B cell (primary cell): ENCODE measurements around the gene EPOP.

Source experiments
- EZH2 ChIP-seq: IDR thresholded peaks from 2 replicates; pipeline ENCODE4 v1.6.1; 2012; ENCODE audit warnings: borderline replicate concordance, low read depth, mild to moderate bottlenecking, moderate library complexity, low read length; ENCODE audit not compliant: insufficient read depth, poor library complexity, severe bottlenecking
- TF ChIP-seq, protein P1 (sequence below): fragments of 200-600 bp; IDR thresholded peaks from one replicate; pipeline ENCODE4 v1.8.0; 2022; ENCODE audit warnings: antibody characterized with exemption, mild to moderate bottlenecking

GRCh38 chr17:38663964-38664644 is 10.7 kb downstream of the EPOP start:
- TF ChIP-seq, protein P1, sequence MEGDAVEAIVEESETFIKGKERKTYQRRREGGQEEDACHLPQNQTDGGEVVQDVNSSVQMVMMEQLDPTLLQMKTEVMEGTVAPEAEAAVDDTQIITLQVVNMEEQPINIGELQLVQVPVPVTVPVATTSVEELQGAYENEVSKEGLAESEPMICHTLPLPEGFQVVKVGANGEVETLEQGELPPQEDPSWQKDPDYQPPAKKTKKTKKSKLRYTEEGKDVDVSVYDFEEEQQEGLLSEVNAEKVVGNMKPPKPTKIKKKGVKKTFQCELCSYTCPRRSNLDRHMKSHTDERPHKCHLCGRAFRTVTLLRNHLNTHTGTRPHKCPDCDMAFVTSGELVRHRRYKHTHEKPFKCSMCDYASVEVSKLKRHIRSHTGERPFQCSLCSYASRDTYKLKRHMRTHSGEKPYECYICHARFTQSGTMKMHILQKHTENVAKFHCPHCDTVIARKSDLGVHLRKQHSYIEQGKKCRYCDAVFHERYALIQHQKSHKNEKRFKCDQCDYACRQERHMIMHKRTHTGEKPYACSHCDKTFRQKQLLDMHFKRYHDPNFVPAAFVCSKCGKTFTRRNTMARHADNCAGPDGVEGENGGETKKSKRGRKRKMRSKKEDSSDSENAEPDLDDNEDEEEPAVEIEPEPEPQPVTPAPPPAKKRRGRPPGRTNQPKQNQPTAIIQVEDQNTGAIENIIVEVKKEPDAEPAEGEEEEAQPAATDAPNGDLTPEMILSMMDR = no peak
- TF ChIP-seq EZH2 = no peak
